Hematopoietic multipotent progenitor cell (in vitro differentiated cells): ENCODE results near the gene DENND4C. TPM values are rescaled to one million over a fixed set of nuclear protein-coding genes. Genes with fewer than 3 reads are reported as not detected.
"Not testable (repeated sequence)": the region's sequence is repeated elsewhere in the genome, so short reads cannot be mapped to it uniquely, and the experiment has no call there.

Experiments
- DNase-seq, 3 donors: peaks; one replicate each; pipeline ENCODE4 v3.0.0-alpha.2; 2011 to 2015; ENCODE audit warnings: low read depth in 2 of 3, low spot score in 2 of 3
- total RNA-seq: library from RNA; depleted of rRNA; stranded (reverse); fragments of >200 nt; gene quantifications from one replicate; pipeline ENCODE4 v1.2.3, GENCODE V29; 2012

DENND4C gene
- total RNA-seq, 1 donor = 41.7 TPM

DNA sequence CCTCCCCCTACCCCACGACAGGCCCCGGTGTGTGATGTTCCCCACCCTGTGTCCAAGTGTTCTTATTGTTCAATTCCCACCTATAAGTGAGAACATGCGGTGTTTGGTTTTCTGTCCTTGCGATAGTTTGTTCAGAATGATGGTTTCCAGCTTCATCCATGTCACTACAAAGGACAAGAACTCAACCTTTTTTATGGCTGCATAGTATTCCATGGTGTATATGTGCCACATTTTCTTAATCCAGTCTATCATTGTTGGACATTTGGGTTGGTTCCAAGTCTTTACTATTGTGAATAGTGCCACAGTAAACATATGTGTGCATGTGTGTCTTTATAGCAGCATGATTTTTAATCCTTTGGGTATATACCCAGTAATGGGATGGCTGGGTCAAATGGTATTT lies 35.1 kb downstream of the DENND4C start:
- not testable (repeated sequence) for DNase-seq

GRCh38 chr9:19266778-19267384 lies 36.4 kb downstream of the DENND4C start:
- DNase-seq = not testable (repeated sequence)

DNA sequence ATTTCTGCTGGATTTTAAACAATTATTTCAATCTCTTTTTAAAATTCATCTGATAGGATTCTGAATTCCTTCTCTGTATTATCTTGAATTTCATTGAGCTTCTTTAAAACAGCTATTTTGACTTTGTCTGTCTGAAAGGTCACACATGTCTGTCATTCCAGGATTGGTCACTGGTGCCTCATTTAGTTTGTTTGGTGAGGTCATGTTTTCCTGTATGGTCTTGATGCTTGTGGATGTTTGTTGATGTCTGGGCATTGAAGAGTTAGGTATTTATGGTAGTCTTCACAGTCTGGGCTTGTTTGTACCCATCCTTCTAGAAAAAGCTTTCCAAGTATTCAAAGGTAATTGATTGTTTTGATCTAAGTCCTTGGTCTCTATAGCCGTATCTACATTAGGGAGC lies 39.1 kb downstream of the DENND4C start:
- no peak for DNase-seq

- no peak for DNase-seq
Observed at GRCh38 chr9:19270421-19270949, 40.0 kb downstream of the DENND4C start.

DNA sequence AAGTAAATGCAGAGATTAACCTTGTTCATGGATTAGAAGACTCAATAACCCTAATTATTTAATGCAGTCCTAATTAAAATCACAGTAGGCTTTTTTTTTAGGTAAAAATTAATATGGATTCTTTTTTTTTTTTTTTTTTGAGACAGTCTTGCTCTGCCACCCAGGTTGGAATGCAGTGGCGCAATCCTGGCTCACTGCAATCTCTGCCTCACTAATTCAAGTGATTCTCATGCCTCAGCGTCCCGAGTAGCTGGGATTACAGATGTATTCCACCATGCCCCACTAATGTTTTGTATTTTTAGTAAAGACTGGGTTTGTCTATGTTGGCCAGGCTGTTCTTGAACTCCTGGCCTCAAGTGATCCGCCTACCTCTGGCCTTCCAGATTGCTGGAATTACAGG lies 40.6 kb downstream of the DENND4C start:
- DNase-seq = no peak

GRCh38 chr9:19281801-19282200 lies 51.3 kb downstream of the DENND4C start:
- DNase-seq = no peak

DNA sequence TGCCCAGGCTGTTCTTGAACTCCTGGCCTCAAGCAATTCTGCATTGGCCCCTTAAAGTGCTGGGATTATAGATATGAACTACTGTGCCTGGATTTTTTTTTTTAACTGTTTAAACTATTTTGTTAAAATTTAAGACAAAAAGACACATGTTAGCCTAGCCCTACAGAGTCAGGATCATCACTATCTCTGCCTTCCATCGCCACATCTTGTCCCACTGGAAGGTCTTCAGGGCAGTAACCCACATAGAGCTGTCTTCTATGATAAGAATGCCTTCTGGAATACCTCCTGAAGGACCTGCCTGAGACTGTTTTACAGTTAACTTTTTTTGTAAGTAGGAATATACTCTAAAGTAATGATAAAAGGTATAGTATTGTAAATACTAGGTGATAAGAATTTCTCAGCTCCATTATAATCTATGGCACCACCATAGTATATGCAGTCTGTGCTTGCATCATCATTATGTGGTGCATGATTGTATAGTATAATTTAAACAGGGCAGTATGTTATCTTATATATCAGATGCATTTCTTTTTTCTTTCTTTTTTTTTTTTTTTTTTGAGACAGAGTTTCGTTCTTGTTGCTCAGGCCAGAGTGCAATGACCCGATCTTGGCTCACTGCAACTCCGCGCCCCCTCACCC lies 52.7 kb downstream of the DENND4C start:
- DNase-seq = no peak

DNA sequence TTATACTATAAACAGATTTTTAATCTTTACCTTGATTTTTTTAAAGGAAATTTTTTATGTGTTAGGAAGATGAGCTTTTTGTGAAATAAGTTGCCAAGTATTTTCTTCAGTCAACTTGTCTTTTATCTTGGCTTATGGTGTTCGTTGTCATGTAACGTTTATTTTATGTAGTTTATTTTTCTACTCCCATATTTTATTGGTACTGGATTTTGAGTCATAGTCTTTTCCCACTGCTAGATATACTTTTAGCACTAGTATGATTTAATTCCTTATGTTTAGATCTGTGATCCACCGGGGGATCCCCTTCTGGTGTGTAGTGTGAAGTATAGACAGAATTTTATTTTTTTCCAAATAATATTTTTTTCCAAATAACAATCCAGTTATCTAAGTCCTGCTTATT lies 54.2 kb downstream of the DENND4C start:
- DNase-seq = no peak

- DNase-seq = no peak
Observed at GRCh38 chr9:19286634-19287188, 56.2 kb downstream of the DENND4C start.

DNA sequence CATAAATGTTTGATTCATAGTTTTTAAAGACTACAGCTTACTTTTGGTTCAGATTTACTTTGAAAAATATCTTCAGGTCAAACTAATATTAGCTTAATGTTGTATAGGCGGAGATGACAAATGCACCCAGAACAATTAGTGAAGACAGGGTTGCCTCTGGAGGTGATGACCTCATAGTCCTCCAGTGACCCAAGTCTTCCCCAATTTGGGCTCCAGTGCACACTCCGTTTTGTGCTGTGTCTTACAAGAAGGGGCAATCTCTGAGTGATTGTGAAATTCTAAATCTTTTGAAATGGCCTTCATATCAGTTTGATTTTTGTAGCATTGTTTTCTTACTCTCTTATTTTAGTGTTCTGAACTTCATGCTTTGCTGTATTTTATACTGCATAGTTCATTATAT lies 57.6 kb downstream of the DENND4C start:
- DNase-seq = no peak

GRCh38 chr9:19290103-19290502 lies 59.6 kb downstream of the DENND4C start:
- DNase-seq = no peak

GRCh38 chr9:19294219-19294618 lies 63.7 kb downstream of the DENND4C start:
- no peak for DNase-seq

DNA sequence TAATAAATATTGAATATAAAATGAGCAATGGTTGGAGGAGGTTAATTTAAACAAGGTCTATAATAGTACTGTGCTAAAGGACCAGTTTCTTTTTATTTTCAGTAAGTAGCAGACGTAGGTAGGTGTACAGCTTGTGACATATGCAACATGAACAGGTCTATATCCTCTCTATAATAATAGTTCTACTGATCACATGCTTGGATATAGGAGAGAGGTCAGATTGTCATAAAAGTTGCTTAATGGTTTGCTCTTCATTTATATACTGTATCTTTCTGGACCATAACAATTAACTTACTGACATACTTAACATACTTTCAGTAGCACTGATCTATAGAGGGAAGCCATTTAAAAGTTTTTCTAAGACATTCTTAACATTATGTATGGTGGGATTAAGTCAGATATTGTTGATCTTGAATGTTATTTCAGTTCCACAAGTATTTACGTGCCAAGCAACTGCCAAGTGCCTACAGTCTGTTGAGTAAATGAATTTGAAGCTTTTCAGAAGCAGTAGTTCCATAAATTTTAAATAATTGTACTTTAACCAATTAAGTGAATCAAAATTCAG lies 68.0 kb downstream of the DENND4C start:
- DNase-seq = no peak

GRCh38 chr9:19303216-19303615 lies 72.7 kb downstream of the DENND4C start:
- no peak for DNase-seq

DNA sequence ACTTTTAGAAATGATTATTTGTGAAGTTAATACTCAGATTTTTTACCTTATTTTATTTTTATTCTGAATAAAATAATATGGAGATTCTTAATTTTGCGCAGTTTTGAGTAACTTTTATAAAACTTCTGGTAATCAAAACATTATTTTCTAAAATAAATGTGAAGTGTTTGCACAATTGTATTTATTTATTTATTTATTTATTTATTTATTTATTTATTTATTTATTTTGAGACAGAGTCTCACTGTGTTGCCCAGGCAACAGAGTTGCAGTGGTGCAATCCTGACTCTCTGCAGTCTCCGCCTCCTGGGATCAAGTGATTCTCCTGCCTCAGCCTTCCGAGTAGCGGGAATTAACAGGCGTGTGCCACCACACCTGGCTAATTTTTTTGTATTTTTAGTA lies 76.1 kb downstream of the DENND4C start:
- no peak for DNase-seq

DNA sequence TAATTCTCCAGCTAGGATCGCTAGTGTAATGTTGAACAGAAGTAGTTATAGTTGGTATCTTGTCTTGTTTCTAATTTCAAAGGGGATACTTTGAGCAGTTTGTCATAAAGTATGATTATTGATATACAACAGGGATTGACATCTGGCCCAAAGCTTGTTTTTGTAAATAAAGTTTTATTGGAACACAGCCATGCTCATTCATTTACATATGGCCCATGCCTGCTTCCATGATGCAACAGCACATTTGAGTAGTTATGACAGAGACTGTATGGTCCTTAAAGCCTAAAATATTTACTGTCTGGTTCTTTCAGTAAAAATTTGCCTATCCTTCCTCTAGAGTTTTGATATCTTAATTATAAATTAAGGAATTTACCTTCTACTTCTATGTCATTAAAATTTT lies 79.8 kb downstream of the DENND4C start:
- no peak for DNase-seq

GRCh38 chr9:19313573-19313972 lies 83.1 kb downstream of the DENND4C start:
- no peak for DNase-seq

- DNase-seq = no peak
Observed at GRCh38 chr9:19320495-19320894, 90.0 kb downstream of the DENND4C start.

DNA sequence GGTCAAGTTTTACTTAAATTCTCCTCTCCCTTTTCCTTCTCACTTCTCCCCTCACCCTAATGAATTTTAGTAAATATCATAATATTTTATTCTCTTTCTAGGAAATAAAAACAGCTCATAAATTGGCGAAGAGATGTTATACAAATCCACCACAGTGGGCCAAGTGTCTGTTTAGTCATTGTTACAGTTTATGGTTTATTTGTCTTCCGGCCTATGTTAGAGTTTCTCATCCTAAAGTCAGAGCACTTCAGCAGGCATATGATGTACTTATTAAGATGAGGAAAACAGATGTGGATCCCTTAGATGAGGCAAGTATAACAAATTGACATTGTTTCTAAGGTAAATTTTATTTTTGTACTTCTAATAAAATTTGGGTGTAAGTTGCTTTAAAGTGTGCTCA lies 101.4 kb downstream of the DENND4C start:
- DNase-seq = no peak

GRCh38 chr9:19336166-19336565 lies 105.7 kb downstream of the DENND4C start:
- no peak for DNase-seq

GRCh38 chr9:19342947-19343346 lies 112.5 kb downstream of the DENND4C start:
- no peak for DNase-seq

DNA sequence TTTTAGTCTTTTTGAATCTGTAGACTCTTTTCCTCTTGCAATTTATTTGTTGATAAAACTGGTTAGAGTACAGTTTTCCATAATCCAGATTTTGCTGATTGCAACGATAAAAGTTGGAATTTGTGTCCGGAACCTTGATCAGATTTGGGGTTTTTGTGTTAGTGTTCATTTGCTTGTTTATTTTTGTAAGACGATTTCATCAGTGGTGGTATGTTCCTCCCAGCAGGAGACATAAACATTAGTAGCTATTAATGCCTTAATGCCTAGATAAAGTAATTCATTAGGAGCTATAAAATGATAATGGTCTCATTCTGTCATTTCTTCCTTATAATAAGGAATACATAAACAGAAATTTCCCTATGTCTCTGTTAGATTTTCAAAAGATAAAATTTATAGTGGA lies 128.2 kb downstream of the DENND4C start:
- no peak for DNase-seq
